ENCODE measurements around the gene STK31. TPM values are rescaled to one million over a fixed set of nuclear protein-coding genes. Genes with fewer than 3 reads are reported as not detected.
"Not testable (repeated sequence)": the region's sequence is repeated elsewhere in the genome, so short reads cannot be mapped to it uniquely, and the experiment has no call there.

Gene STK31
- total RNA-seq, 1 donor from 2014 or later, result 2.2 TPM

GRCh38 chr7:23721456-23721855 is 11.4 kb downstream of the STK31 start:
- TF ChIP-seq POLR2A (IDR thresholded peaks at IDR 0.05) (no peak), CTCF (IDR thresholded peaks at IDR 0.05) (no peak), POLR2AphosphoS5 (IDR thresholded peaks at IDR 0.05; ENCODE audit: insufficient read depth in 1 of 2, low read depth in 1 of 2) (no peak)
- Histone ChIP-seq H3K4me1 (no peaks in the 10 kb centered on the region), H3K27me3 (no peaks in the 10 kb centered on the region), H3K36me3 (no peaks in the 10 kb centered on the region), H3K4me3 (no peak overlapping the region), H3K9me3 (no peaks in the 10 kb centered on the region), H3K27ac (no peak overlapping the region)
- intact Hi-C loops (cut with DNase I), result no loop called here
- DNase-seq (ENCODE audit: extremely low spot score in 2 of 2), result no peak

GRCh38 chr7:23722587-23723216 is 12.7 kb downstream of the STK31 start:
- H3K36me3 ChIP-seq; H3K27me3 ChIP-seq; H3K27ac ChIP-seq; H3K4me3 ChIP-seq; intact Hi-C loops (cut with DNase I); H3K9me3 ChIP-seq; DNase-seq (ENCODE audit: extremely low spot score in 2 of 2); H3K4me1 ChIP-seq: not testable (repeated sequence)

- H3K9me3 ChIP-seq; H3K4me1 ChIP-seq; H3K27me3 ChIP-seq; DNase-seq (ENCODE audit: extremely low spot score in 2 of 2); H3K4me3 ChIP-seq; H3K27ac ChIP-seq; H3K36me3 ChIP-seq; intact Hi-C loops (cut with DNase I): not testable (repeated sequence)
Observed at GRCh38 chr7:23724113-23724512, 14.1 kb downstream of the STK31 start.

- H3K27ac ChIP-seq, result no peak overlapping the region
- no peak overlapping the region for H3K4me3 ChIP-seq
- intact Hi-C loops (cut with DNase I), result no loop called here
- no peaks in the 10 kb centered on the region for H3K27me3 ChIP-seq
- no peak for TF ChIP-seq POLR2A (IDR thresholded peaks at IDR 0.05)
- no peak for TF ChIP-seq POLR2AphosphoS5 (IDR thresholded peaks at IDR 0.05; ENCODE audit: insufficient read depth in 1 of 2, low read depth in 1 of 2)
- no peak for TF ChIP-seq CTCF (IDR thresholded peaks at IDR 0.05)
- H3K9me3 ChIP-seq, result no peaks in the 10 kb centered on the region
- H3K36me3 ChIP-seq, result no peaks in the 10 kb centered on the region
- no peak for DNase-seq (ENCODE audit: extremely low spot score in 2 of 2)
- H3K4me1 ChIP-seq, result no peaks in the 10 kb centered on the region
Observed at GRCh38 chr7:23742051-23742450, 32.0 kb downstream of the STK31 start.

- intact Hi-C loops (cut with DNase I), result no loop called here
- TF ChIP-seq POLR2AphosphoS5 (IDR thresholded peaks at IDR 0.05; ENCODE audit: insufficient read depth in 1 of 2, low read depth in 1 of 2), result no peak
- TF ChIP-seq CTCF (IDR thresholded peaks at IDR 0.05), result no peak
- no peak for TF ChIP-seq POLR2A (IDR thresholded peaks at IDR 0.05)
- Histone ChIP-seq H3K9me3 (no peaks in the 10 kb centered on the region), H3K36me3 (no peaks in the 10 kb centered on the region), H3K27ac (no peak overlapping the region), H3K4me3 (no peak overlapping the region), H3K27me3 (no peaks in the 10 kb centered on the region), H3K4me1 (no peaks in the 10 kb centered on the region)
- no peak for DNase-seq (ENCODE audit: extremely low spot score in 2 of 2)
Observed at GRCh38 chr7:23743226-23743625, 33.2 kb downstream of the STK31 start.

- DNase-seq (ENCODE audit: extremely low spot score in 2 of 2), result no peak
- Histone ChIP-seq H3K4me3 (no peak overlapping the region), H3K4me1 (no peaks in the 10 kb centered on the region), H3K27ac (no peak overlapping the region), H3K36me3 (no peaks in the 10 kb centered on the region), H3K9me3 (no peaks in the 10 kb centered on the region), H3K27me3 (no peaks in the 10 kb centered on the region)
- TF ChIP-seq POLR2A (IDR thresholded peaks at IDR 0.05) (no peak), POLR2AphosphoS5 (IDR thresholded peaks at IDR 0.05; ENCODE audit: insufficient read depth in 1 of 2, low read depth in 1 of 2) (no peak), CTCF (IDR thresholded peaks at IDR 0.05) (no peak)
- intact Hi-C loops (cut with DNase I), result no loop called here
Observed at GRCh38 chr7:23746629-23747028, 36.6 kb downstream of the STK31 start.
